HG03558 (cell line): ENCODE data around the gene XPNPEP1.

Source experiments
- ATAC-seq: cut with Tn5 transposase; IDR thresholded peaks from one replicate; pipeline ENCODE4 v1.9.1; 2021; ENCODE audit warnings: moderate number of reproducible peaks; ENCODE audit not compliant: unreplicated experiment; ENCODE audit errors: extremely low read depth

Gene XPNPEP1

GRCh38 chr10:109875828-109876821 is 47.2 kb downstream of the XPNPEP1 start:
- no peak for ATAC-seq

DNA sequence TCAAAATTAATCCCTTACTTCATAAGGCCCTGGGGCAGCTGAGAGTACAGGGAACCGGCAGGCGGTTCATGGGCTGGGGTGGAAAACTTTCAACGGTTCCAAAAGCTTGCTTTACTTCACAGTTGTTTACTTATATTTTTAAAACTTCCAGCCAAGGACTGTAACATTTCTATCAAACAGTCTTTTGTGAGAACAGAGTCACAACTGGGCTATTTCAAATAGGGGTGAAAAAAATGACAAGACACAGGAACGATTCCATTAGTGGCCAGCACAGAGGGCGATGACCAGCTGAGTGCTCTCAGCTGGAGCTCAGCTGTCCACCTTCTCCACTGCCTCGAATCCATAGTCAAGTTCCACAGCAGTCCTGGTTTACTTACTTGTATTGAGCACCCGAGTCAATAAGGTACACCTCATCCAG is 48.2 kb downstream of the XPNPEP1 start:
- no peak for ATAC-seq

DNA sequence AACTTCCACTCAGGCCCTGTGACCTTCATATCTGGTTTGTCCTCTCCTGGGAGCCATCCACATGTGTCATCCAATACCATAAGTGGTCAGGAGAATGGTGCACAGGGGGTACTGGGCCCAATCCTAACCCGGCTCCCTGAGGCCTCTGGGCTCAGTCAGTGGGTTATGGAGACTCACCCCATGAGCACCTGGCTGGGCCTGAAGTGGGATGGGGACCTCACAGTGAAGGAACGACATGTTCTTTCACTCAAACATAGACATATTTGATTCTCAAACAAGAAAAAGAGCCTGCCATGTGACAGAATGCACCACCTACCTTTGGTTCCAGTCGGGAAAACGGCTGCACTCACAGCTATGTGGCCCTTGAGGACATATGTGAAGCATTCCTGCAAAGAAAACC is 51.8 kb downstream of the XPNPEP1 start:
- ATAC-seq: no peak

- no peak for ATAC-seq
These were observed 56.2 kb downstream of the XPNPEP1 start for GRCh38 chr10:109866995-109867635.

GRCh38 chr10:109866168-109866994 is 56.9 kb downstream of the XPNPEP1 start:
- no peak for ATAC-seq

DNA sequence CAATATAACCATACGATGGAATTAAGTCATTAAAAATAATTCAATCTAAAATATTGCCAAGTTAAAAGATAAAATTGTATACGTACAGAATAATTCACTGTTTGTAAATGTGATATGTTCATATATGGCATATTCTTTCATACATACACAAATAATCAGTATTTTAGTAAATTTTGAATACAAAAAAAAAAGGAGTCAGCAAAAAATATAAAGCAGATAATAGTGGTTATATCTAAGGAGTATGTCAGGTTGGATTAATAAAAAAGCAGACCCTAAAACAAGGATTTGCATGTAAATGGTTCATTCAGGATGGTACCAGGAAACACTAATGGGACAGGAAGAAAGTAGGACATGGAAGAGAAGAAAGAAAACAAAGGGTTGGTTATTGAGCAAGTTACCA is 59.5 kb downstream of the XPNPEP1 start:
- no peak for ATAC-seq

GRCh38 chr10:109862738-109863137 is 60.6 kb downstream of the XPNPEP1 start:
- ATAC-seq: no peak

DNA sequence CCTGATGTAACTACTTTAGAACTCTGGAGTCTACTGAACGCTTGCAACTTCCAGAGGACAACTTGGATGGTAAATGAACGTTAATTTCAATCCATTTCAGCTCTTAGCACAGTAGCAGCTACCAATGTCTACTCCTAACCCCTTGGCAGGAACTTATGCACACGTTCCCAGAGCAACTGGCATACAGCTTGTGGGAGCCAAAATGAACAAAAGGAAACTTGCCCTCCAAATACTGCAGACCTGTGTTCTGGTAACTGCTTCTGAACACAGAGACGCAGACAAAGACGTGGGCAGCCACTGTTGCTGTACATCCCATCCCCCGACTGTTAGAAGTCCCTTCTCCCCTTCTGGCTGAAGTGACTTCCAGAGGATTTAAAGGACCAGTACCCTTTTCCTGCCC is 61.3 kb downstream of the XPNPEP1 start:
- no peak for ATAC-seq

- ATAC-seq: no peak
These were observed 62.2 kb downstream of the XPNPEP1 start for GRCh38 chr10:109861081-109861480.

- no peak for ATAC-seq
These were observed 64.1 kb downstream of the XPNPEP1 start for GRCh38 chr10:109859221-109859620.

- no peak for ATAC-seq
These were observed 67.6 kb downstream of the XPNPEP1 start for GRCh38 chr10:109855746-109856145.

GRCh38 chr10:109853921-109854320 is 69.4 kb downstream of the XPNPEP1 start:
- ATAC-seq: no peak

DNA sequence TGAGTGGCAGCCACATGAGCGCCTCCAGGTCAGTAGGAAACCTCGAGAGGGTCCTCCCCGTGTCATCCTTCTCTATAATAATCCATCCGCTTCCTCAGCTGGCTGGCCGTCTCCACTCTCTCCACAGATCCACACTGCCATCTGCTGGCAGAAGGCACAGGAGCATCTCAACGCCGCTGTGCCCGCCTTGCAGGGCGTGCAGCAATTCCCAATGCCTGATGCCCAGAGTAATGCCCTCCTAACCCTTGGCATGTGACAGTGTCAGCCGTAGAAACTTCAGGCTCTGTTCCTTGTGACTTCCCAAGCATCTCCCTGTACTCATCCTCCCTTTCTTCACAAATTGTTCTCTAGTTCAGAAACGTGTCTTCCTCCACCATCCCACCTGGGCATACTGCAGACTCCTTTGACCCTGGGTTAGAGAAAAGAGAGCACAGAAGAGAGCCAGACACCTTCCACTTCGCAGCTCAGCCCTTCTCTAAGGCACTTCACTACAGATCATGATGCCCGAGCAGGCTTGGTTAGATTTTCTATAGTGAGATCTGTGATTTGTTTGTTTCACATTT is 70.8 kb downstream of the XPNPEP1 start:
- no peak for ATAC-seq

- ATAC-seq: no peak
These were observed 71.5 kb downstream of the XPNPEP1 start for GRCh38 chr10:109851616-109852474.

- no peak for ATAC-seq
These were observed 76.5 kb downstream of the XPNPEP1 start for GRCh38 chr10:109846832-109847231.

DNA sequence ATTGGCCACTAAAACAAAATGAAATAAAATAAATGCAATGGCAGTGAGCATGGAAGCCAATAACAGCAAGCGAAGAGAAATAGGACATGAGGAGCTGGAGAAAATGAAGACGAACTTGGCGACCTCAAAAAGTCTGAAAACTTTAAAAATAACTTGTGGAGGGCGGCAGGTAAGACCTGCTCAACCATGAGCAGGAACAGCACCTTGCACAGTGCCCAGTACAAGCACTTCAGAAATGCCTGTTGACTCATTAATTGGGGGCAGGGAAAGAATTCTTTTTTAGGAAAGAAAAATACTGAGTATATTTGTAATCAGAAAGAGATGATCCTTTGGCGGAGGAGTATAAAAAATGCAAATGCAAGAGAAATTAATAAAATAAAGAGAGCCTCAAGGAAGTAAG is 78.0 kb downstream of the XPNPEP1 start:
- no peak for ATAC-seq

GRCh38 chr10:109838592-109839244 is 84.6 kb downstream of the XPNPEP1 start:
- ATAC-seq: no peak

DNA sequence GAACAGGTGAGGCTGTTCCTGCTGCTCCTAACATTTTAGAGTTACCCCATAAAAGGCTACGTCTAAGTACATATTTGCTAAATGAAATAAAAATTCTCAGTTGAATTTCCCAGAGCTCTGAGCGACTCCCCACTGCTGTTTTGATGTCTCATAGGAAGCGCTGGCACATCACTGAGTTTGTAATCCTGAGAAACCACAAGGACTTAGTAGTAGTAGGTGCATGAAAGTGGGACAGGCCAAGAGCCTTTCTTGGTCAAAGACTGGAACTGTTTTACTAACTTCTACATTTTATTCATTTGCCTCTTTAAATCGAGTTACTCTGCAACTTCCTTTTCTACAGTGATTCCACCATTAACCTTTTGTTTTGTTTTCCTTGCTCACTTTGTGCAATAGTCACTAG is 85.9 kb downstream of the XPNPEP1 start:
- no peak for ATAC-seq

- ATAC-seq: no peak
These were observed 88.1 kb downstream of the XPNPEP1 start for GRCh38 chr10:109835257-109835656.
